PC-3 (cell line): ENCODE measurements around the gene CLUH. TPM values are rescaled to one million over a fixed set of nuclear protein-coding genes. Genes with fewer than 3 reads are reported as not detected.

Source experiments
- ATAC-seq: fragments of 200-7000 bp; cut with Tn5 transposase; 2 replicates; pipeline ENCODE4 v1.9.1; 2020; ENCODE audit warnings: mild to moderate bottlenecking, moderate library complexity
- BruUV-seq: library from RNA; stranded (reverse); fragments of 400-500 nt; replicated peaks from 2 replicates; lab custom pipeline; 2021; lab: Mats Ljungman, UMichigan
- CTCF ChIA-PET: fragments of 300-600 bp; sonication (Branson Sonifier 250); formaldehyde crosslinking; loops from one replicate; lab custom pipeline; 2022; ENCODE audit warnings: antibody characterized with exemption; lab: Charles Lee
- POLR2A ChIA-PET: fragments of 300-600 bp; sonication (Branson Sonifier 250); formaldehyde crosslinking; loops from one replicate; lab custom pipeline; 2022; ENCODE audit warnings: antibody characterized with exemption; ENCODE audit not compliant: unreplicated experiment; lab: Charles Lee
- DNase-seq: peaks from one replicate; pipeline ENCODE4 v3.0.0-alpha.2; 2015
- H2AFZ ChIP-seq: fragments of 300-600 bp; sonication (generic); 2 replicates; pipeline ENCODE4 v1.6.0; 2016; ENCODE audit warnings: antibody characterized with exemption, low read length
- H3F3A ChIP-seq: fragments of 300-600 bp; sonication (generic); one replicate; pipeline ENCODE4 v1.6.0; 2017; ENCODE audit warnings: antibody characterized with exemption, low read length, control low read depth, mild to moderate bottlenecking; ENCODE audit not compliant: unreplicated experiment
- H3K27ac ChIP-seq: fragments of 300-600 bp; sonication (generic); 2 replicates; pipeline ENCODE4 v1.5.1; 2016; ENCODE audit warnings: mild to moderate bottlenecking, low read length
- H3K27me3 ChIP-seq: fragments of 300-600 bp; sonication (generic); 2 replicates; pipeline ENCODE4 v1.6.1; 2016; ENCODE audit warnings: low read length, mixed read lengths
- H3K36me3 ChIP-seq: fragments of 300-600 bp; sonication (generic); 2 replicates; pipeline ENCODE4 v1.6.1; 2016; ENCODE audit warnings: low read depth, mixed run types, low read length, mixed read lengths
- H3K4me1 ChIP-seq: fragments of 300-600 bp; sonication (generic); 2 replicates; pipeline ENCODE4 v1.5.1; 2016; ENCODE audit warnings: low read length; ENCODE audit not compliant: insufficient read depth
- H3K4me2 ChIP-seq: fragments of 300-600 bp; sonication (generic); 2 replicates; pipeline ENCODE4 v1.6.0; 2016; ENCODE audit warnings: low read length
- H3K4me3 ChIP-seq: fragments of 300-600 bp; sonication (generic); 2 replicates; pipeline ENCODE4 v1.5.1; 2016; ENCODE audit warnings: mild to moderate bottlenecking, low read length, mixed read lengths
- H3K79me2 ChIP-seq: fragments of 300-600 bp; sonication (generic); 2 replicates; pipeline ENCODE4 v1.6.1; 2017; ENCODE audit warnings: low read length, mixed read lengths
- H3K9ac ChIP-seq: fragments of 300-600 bp; sonication (generic); 2 replicates; pipeline ENCODE4 v1.6.0; 2016; ENCODE audit warnings: mild to moderate bottlenecking, low read length
- H3K9me2 ChIP-seq: fragments of 300-600 bp; sonication (generic); replicated peaks from 2 replicates; pipeline ENCODE4 v1.6.1; 2016; ENCODE audit warnings: mixed run types, low read length, mixed read lengths
- H3K9me3 ChIP-seq: fragments of 300-600 bp; sonication (generic); 2 replicates; pipeline ENCODE4 v1.6.1; 2016; ENCODE audit warnings: low read length, mixed read lengths
- H4K20me1 ChIP-seq: fragments of 300-600 bp; sonication (generic); 2 replicates; pipeline ENCODE4 v1.6.1; 2016; ENCODE audit warnings: low read length, mixed read lengths
- CTCF ChIP-seq: fragments of 300-600 bp; sonication (generic); conservative IDR thresholded peaks from 2 replicates; pipeline ENCODE4 v1.5.1; 2017; ENCODE audit warnings: antibody characterized with exemption, low read depth, mild to moderate bottlenecking, low read length
- EZH2 ChIP-seq: fragments of 300-600 bp; sonication (generic); IDR thresholded peaks from one replicate; pipeline ENCODE4 v1.6.1; 2017; ENCODE audit warnings: antibody characterized with exemption, mild to moderate bottlenecking, low read length; ENCODE audit not compliant: unreplicated experiment
- EZH2phosphoT487 ChIP-seq: fragments of 300-600 bp; sonication (generic); IDR thresholded peaks from 2 replicates; pipeline ENCODE4 v1.6.1; 2018; ENCODE audit warnings: mild to moderate bottlenecking, antibody characterized with exemption, low read length, borderline replicate concordance
- intact Hi-C: fragments of 100-400 bp; cut with micrococcal nuclease; formaldehyde crosslinking; loops from 2 replicates; pipeline ENCODE4 v1.9.0; 2023
- total RNA-seq: library from RNA; depleted of rRNA; stranded (reverse); fragments of >200 nt; gene quantifications from 2 replicates; pipeline ENCODE4 v1.2.3, GENCODE V29; 2014

CLUH gene
- total RNA-seq, 1 experiment from 2014 or later, result 108 TPM

GRCh38 chr17:2701996-2702741 is 9.4 kb downstream of the CLUH start:
- DNase-seq (no peak), ATAC-seq (no peak)
- Histone ChIP-seq H3K9me3 (no peaks in the 10 kb centered on the region), H3K4me3 (no peak overlapping the region), H2AFZ (no peak overlapping the region), H4K20me1 (peaks cover 25% of the 10 kb centered on the region), H3K4me1 (no peaks in the 10 kb centered on the region), H3F3A (no peaks in the 10 kb centered on the region), H3K36me3 (peaks cover 7% of the 10 kb centered on the region; the same call in 1 of the 2 replicates), H3K9ac (no peak overlapping the region), H3K27ac (no peak overlapping the region), H3K27me3 (no peaks in the 10 kb centered on the region), H3K4me2 (no peak overlapping the region), H3K9me2 (no peaks in the 10 kb centered on the region), H3K79me2 (peaks cover 29% of the 10 kb centered on the region)
- TF ChIP-seq CTCF (no peak), EZH2 (no peak), EZH2phosphoT487 (no peak)
- POLR2A ChIA-PET, result no interaction called here
- intact Hi-C loops, result no loop called here
- CTCF ChIA-PET, result no interaction called here
- BruUV-seq, result no TSS peak

GRCh38 chr17:2701161-2701995 is 10.2 kb downstream of the CLUH start:
- Histone ChIP-seq H3K9ac (no peak overlapping the region), H2AFZ (no peak overlapping the region), H3K4me3 (no peak overlapping the region), H3K27me3 (no peaks in the 10 kb centered on the region), H3K79me2 (peaks cover 22% of the 10 kb centered on the region), H3K9me2 (no peaks in the 10 kb centered on the region), H3K27ac (no peak overlapping the region), H3K9me3 (no peaks in the 10 kb centered on the region), H4K20me1 (peaks cover 17% of the 10 kb centered on the region), H3K4me2 (no peak overlapping the region), H3K4me1 (no peaks in the 10 kb centered on the region), H3K36me3 (peaks cover 7% of the 10 kb centered on the region; the same call in 1 of the 2 replicates), H3F3A (no peaks in the 10 kb centered on the region)
- BruUV-seq, result TSS peak; percentile 26
- ChIA-PET POLR2A (no interaction called here), CTCF (no interaction called here)
- TF ChIP-seq EZH2phosphoT487 (no peak), EZH2 (no peak), CTCF (no peak)
- intact Hi-C loops, result no loop called here
- ATAC-seq (no peak), DNase-seq (no peak)
